Astrocyte of the cerebellum (primary cell): ENCODE results near the gene SETDB2.

Experiments used
- DNase-seq: peaks from one replicate; pipeline ENCODE4 v3.0.0-alpha.2; 2011; ENCODE audit warnings: low read depth
- H3K4me3 ChIP-seq: 2 replicates; pipeline ENCODE4 v1.5.1; 2011; ENCODE audit warnings: mild to moderate bottlenecking, low read depth, low read length, moderate library complexity
- in situ Hi-C: cut with HindIII; loops from 2 replicates; pipeline ENCODE4 v1.10.0; 2017; ENCODE audit warnings: low sequenced_read_pairs
- TF ChIP-seq, protein P1 (sequence below): IDR thresholded peaks from 2 replicates; pipeline ENCODE4 v1.5.1; 2012; ENCODE audit warnings: low read length, low read depth, moderate library complexity, mild to moderate bottlenecking; ENCODE audit errors: missing control alignments

SETDB2 gene

GRCh38 chr13:49428041-49428763 is 15.9 kb upstream of the SETDB2 start:
- in situ Hi-C loops: no loop called here
- DNase-seq: no peak
- TF ChIP-seq, protein P1, sequence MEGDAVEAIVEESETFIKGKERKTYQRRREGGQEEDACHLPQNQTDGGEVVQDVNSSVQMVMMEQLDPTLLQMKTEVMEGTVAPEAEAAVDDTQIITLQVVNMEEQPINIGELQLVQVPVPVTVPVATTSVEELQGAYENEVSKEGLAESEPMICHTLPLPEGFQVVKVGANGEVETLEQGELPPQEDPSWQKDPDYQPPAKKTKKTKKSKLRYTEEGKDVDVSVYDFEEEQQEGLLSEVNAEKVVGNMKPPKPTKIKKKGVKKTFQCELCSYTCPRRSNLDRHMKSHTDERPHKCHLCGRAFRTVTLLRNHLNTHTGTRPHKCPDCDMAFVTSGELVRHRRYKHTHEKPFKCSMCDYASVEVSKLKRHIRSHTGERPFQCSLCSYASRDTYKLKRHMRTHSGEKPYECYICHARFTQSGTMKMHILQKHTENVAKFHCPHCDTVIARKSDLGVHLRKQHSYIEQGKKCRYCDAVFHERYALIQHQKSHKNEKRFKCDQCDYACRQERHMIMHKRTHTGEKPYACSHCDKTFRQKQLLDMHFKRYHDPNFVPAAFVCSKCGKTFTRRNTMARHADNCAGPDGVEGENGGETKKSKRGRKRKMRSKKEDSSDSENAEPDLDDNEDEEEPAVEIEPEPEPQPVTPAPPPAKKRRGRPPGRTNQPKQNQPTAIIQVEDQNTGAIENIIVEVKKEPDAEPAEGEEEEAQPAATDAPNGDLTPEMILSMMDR: no peak
- no peak overlapping the region for H3K4me3 ChIP-seq

DNA sequence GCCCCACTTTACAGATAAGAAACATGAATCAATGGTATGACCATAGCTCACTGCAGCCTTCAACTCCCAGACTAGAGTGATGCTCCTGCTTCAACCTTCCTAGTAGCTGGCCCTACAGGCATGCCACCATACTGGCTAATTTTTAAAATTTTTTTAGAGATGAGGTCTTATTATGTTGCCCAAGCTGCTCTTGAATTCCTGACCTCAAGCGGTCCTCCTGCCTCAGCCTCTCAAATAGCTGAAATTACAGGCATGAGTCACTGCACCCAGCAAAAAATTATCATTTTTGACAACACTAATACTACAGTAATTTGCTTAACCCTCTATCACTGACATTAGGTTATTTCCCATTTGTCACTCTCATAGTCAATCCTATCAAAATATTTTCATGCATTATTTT is 15.0 kb upstream of the SETDB2 start:
- H3K4me3 ChIP-seq: no peak overlapping the region
- no peak for DNase-seq
- in situ Hi-C loops: no loop called here
- TF ChIP-seq, protein P1: no peak

- no peak for DNase-seq
- in situ Hi-C loops: no loop called here
- TF ChIP-seq, protein P1: no peak
Observed at GRCh38 chr13:49435992-49436391, 8.1 kb upstream of the SETDB2 start.

DNA sequence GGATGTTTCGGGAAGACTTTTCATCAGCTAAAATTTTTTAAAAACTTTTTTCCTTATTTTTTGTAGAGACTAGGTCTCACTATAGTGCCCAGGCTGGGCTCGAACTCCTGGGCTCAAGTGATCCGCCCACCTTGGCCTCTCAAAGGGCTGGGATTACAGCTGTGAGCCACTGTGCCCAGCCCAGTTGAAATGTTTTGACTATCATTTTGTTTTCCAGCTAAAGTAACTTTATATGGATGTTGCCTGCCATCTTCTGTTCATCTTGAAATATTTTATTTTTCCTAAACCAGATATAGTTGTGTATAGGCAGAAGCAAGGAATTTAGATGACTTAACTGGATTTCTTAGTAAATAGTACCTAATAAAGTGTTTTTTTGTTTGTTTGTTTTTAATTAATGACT is 7.2 kb upstream of the SETDB2 start:
- H3K4me3 ChIP-seq: no peak overlapping the region
- in situ Hi-C loops: no loop called here
- DNase-seq: no peak
- TF ChIP-seq, protein P1: no peak

More at GRCh38 chr13:49435992-49436391, 8.1 kb upstream of the SETDB2 start:
- H3K4me3 ChIP-seq: no peak overlapping the region

DNA sequence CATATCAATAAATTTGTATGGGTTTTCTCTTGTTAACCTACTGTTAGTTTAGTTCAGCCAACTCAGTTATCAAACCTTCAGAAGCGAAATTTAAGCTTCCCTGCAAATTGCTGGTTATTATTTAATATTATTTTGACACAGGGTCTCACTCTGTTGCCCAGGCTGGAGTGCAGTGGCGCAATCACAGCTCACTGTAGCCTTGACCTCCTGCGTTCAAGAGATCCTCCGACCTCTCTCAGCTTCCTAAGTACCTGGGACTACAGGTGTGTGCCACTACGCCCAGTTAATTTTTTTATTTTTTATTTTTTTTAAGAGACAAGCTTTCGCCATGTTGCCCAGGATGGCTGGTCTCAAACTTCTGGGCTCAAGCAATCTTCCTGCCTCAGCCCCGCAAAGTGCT is 6.4 kb upstream of the SETDB2 start:
- in situ Hi-C loops: no loop called here
- TF ChIP-seq, protein P1: no peak
- no peak for DNase-seq
- no peak overlapping the region for H3K4me3 ChIP-seq

GRCh38 chr13:49439609-49440008 is 4.5 kb upstream of the SETDB2 start:
- in situ Hi-C loops: no loop called here
- DNase-seq: no peak
- no peak overlapping the region for H3K4me3 ChIP-seq
- TF ChIP-seq, protein P1: no peak
